Measurements from ENCODE around the gene HAL.

DNA sequence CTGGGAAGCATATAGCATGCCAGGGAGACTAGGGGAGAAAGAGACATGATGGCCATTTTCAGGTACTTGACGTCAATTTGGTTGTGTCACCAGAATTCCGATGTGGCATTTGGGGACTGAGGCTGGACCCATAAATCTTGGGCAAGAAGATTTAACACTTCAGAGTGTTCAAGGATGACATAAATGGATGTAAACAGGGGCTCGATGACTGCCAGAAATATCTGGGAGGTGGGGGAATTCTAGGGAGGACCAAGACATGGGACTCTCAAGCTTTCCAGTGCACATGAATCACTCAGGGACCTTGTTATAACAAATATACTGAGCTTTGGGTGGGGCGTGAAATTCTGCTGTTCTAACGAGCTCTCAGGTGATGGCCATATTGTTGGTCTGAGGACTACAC lies 17.8 kb downstream of the HAL start:
- no peak for TF ChIP-seq EZH2phosphoT487 (IDR thresholded peaks at IDR 0.05; ENCODE audit: borderline replicate concordance)
- no peak for TF ChIP-seq POLR2A (IDR thresholded peaks at IDR 0.05; ENCODE audit: borderline replicate concordance, extremely low read depth, insufficient read depth, insufficient read length)
- no peak for TF ChIP-seq EZH2 (IDR thresholded peaks at IDR 0.05)
- TF ChIP-seq, protein P1, sequence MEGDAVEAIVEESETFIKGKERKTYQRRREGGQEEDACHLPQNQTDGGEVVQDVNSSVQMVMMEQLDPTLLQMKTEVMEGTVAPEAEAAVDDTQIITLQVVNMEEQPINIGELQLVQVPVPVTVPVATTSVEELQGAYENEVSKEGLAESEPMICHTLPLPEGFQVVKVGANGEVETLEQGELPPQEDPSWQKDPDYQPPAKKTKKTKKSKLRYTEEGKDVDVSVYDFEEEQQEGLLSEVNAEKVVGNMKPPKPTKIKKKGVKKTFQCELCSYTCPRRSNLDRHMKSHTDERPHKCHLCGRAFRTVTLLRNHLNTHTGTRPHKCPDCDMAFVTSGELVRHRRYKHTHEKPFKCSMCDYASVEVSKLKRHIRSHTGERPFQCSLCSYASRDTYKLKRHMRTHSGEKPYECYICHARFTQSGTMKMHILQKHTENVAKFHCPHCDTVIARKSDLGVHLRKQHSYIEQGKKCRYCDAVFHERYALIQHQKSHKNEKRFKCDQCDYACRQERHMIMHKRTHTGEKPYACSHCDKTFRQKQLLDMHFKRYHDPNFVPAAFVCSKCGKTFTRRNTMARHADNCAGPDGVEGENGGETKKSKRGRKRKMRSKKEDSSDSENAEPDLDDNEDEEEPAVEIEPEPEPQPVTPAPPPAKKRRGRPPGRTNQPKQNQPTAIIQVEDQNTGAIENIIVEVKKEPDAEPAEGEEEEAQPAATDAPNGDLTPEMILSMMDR (IDR thresholded peaks at IDR 0.05 in 2 of 3, conservative IDR thresholded peaks at IDR 0.05 in 1 of 3; ENCODE audit: borderline replicate concordance in 1 of 3, insufficient read depth in 1 of 3, low read depth in 2 of 3, low read length in 2 of 3): no peak
